ENCODE data around the gene CATSPERE. TPM values are rescaled to one million over a fixed set of nuclear protein-coding genes. Genes with fewer than 3 reads are reported as not detected.
A peak's percentile ranks its signal among the peaks of the same experiment; 100 is the strongest.

Gene CATSPERE, protein sequence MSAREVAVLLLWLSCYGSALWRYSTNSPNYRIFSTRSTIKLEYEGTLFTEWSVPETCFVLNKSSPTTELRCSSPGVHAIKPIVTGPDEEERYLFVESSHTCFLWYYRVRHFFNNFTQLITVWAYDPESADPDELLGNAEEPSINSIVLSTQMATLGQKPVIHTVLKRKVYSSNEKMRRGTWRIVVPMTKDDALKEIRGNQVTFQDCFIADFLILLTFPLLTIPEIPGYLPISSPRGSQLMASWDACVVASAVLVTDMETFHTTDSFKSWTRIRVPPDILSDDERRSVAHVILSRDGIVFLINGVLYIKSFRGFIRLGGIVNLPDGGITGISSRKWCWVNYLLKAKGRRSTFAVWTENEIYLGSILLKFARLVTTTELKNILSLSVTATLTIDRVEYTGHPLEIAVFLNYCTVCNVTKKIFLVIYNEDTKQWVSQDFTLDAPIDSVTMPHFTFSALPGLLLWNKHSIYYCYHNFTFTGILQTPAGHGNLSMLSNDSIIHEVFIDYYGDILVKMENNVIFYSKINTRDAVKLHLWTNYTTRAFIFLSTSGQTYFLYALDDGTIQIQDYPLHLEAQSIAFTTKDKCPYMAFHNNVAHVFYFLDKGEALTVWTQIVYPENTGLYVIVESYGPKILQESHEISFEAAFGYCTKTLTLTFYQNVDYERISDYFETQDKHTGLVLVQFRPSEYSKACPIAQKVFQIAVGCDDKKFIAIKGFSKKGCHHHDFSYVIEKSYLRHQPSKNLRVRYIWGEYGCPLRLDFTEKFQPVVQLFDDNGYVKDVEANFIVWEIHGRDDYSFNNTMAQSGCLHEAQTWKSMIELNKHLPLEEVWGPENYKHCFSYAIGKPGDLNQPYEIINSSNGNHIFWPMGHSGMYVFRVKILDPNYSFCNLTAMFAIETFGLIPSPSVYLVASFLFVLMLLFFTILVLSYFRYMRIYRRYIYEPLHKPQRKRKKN
- total RNA-seq: under 1 TPM in 3 of 4 donors, not detected in 1; 0.49 to 0.58 (median 0.56) TPM

DNA sequence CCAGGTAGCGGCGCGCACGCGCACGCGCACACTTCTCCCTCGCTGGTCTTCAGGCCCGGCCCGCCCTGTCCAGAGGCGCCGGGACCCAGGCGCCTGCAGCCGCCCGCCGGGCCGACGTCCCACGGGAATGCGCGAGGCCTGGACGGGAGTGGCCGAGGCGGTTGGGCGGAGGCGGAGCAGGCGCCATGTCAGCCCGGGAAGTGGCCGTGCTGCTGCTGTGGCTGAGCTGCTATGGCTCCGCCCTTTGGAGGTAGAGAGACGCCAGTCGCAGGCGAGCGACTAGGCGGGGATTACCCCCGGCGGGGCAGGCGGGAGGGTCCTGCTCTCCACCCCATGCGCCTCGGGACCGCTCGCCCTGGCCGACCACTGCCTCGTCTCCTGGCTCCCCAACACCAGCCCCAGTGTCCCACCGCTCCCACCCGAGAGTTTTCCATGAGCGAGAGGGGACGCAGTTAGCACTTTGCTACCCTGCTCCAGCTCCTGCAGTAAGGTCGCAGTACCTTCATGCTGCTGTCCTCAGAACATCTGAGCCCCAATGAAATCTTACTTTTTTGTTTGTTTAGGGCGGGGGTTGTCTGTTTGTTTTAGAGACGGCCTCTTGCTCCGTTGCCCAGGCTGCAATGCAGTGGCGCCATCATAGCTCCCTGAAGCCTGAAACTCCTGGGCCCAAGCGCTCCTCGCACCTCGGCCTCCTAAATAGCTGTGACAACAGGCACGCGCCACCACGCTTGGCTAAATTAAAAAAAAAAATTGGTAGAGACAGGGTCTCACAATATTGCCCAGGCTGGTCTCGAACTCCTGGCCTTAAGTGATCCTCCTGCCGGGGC is at the start of gene CATSPERE:
Gene CATSPERE (plus strand): TSS at position 29 of the 827 bp plus-strand sequence. CDS start 157 bp downstream, at position 186.
- Histone ChIP-seq H3K27ac (peak within 1 kb of the TSS; percentile 77 to 87 (median 82)), H3K4me3 (peak within 1 kb of the TSS; percentile 66 to 73 (median 69)), H3K36me3 (no peaks in the 10 kb centered on the region), H3K27me3 (no peaks in the 10 kb centered on the region), H3K9me3 (no peaks in the 10 kb centered on the region), H3K4me1 (peaks cover 4 to 6% of the 10 kb centered on the region in 2 donors)
- peak in 1 of 2 donors; percentile 59 for TF ChIP-seq POLR2A (IDR thresholded peaks at IDR 0.05)
- TF ChIP-seq, protein P1, sequence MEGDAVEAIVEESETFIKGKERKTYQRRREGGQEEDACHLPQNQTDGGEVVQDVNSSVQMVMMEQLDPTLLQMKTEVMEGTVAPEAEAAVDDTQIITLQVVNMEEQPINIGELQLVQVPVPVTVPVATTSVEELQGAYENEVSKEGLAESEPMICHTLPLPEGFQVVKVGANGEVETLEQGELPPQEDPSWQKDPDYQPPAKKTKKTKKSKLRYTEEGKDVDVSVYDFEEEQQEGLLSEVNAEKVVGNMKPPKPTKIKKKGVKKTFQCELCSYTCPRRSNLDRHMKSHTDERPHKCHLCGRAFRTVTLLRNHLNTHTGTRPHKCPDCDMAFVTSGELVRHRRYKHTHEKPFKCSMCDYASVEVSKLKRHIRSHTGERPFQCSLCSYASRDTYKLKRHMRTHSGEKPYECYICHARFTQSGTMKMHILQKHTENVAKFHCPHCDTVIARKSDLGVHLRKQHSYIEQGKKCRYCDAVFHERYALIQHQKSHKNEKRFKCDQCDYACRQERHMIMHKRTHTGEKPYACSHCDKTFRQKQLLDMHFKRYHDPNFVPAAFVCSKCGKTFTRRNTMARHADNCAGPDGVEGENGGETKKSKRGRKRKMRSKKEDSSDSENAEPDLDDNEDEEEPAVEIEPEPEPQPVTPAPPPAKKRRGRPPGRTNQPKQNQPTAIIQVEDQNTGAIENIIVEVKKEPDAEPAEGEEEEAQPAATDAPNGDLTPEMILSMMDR (IDR thresholded peaks at IDR 0.05 in 4 of 5, conservative IDR thresholded peaks at IDR 0.05 in 1 of 5): no peak
- DNase-seq: peak; percentile 74 to 86
- peak; percentile 94 to 96 for ATAC-seq
- in situ Hi-C loops (cut with MboI; ENCODE audit: low sequenced_read_pairs in 4 of 4) (loop anchor here in 2 of 4 donors (25.0 kb wide), 2 partner anchors 201 to 551 kb away; partner anchors contain the start of gene DESI2 (in 1 of the 2)), intact Hi-C loops (cut with DNase I; ENCODE audit: low total_unique reads) (no loop called here)

DNA sequence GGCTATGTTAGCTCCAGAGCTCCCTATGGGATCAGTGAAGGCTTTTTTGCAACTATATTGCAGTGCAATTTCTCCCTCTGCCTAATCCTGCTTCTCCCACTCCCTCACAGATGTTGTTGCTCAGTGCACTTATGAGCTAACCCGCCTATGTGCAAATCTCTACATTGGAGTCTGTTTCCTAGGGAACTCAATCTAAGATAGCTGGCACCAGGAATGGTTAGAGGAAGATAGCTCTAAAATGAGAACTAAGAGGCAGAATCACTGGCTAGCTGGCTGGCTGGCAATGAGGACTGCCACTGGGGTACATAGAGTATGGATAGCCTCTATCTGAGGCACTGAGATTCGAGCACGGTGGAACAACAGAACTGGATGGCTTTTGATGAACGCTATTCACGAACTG is 48.9 kb upstream of the CATSPERE start:
- ATAC-seq: no peak
- in situ Hi-C loops (cut with MboI; ENCODE audit: low sequenced_read_pairs in 4 of 4): no loop called here

DNA sequence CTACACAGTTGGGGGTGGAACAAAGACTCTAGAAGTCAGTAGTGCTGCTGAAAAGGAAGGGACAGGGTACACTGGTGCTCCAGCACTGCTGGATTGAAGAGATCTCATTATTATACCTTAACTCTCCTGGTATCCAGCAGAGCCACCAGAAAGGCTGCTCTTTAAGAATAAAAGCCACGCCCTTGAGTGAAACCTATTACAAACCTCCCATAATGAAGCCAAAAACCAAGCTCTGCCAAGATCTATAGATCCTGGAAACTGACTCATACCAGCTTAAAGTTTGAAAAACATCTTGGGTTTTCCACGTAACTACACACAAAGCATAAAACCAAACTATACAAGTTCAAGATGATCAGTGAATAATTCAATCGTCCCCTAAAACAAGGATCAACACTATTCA is 47.3 kb upstream of the CATSPERE start:
- H3K4me1 ChIP-seq: no peaks in the 10 kb centered on the region
- no peak overlapping the region for H3K4me3 ChIP-seq
- H3K27ac ChIP-seq: no peak overlapping the region
- intact Hi-C loops (cut with DNase I; ENCODE audit: low total_unique reads) (no loop called here), in situ Hi-C loops (cut with MboI; ENCODE audit: low sequenced_read_pairs in 4 of 4) (no loop called here)
- H3K9me3 ChIP-seq: no peaks in the 10 kb centered on the region
- DNase-seq (no peak), ATAC-seq (no peak)
- peaks cover under 1 to 91% of the 10 kb centered on the region in 2 donors for H3K36me3 ChIP-seq
- no peaks in the 10 kb centered on the region for H3K27me3 ChIP-seq
- TF ChIP-seq, protein P1 (IDR thresholded peaks at IDR 0.05 in 4 of 5, conservative IDR thresholded peaks at IDR 0.05 in 1 of 5): no peak
- no peak for TF ChIP-seq POLR2A (IDR thresholded peaks at IDR 0.05)

More for the DNA sequence above, 48.9 kb upstream of the CATSPERE start:
- no peaks in the 10 kb centered on the region for H3K27me3 ChIP-seq
- no peak for DNase-seq
- intact Hi-C loops (cut with DNase I; ENCODE audit: low total_unique reads): no loop called here
- no peak overlapping the region for H3K27ac ChIP-seq
- H3K4me3 ChIP-seq: no peak overlapping the region
- H3K4me1 ChIP-seq: no peaks in the 10 kb centered on the region
- H3K9me3 ChIP-seq: no peaks in the 10 kb centered on the region
- peaks cover 0 to 76% of the 10 kb centered on the region in 2 donors for H3K36me3 ChIP-seq
- TF ChIP-seq, protein P1 (IDR thresholded peaks at IDR 0.05 in 4 of 5, conservative IDR thresholded peaks at IDR 0.05 in 1 of 5): no peak
- TF ChIP-seq POLR2A (IDR thresholded peaks at IDR 0.05): no peak

DNA sequence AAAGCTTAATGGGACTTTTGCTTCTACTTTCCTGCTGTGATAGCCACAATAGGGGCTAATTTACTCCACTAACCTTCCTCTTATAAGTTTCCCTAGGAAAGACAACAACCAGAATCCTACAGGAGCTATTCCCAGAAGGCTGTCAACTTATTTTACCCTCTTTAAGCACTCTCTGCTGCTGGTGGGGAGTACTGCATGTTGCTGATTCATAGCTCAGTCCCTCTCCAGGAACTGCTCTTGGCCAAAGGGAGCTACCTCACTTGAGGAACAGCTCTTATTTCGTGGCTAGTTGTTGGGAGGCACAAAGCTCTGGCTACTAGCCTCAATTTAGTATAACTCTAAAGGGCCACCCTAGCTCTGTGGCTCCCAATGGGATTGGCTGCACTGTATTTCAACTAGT is 46.5 kb upstream of the CATSPERE start:
- no peaks in the 10 kb centered on the region for H3K27me3 ChIP-seq
- no peak overlapping the region for H3K27ac ChIP-seq
- peaks cover 3 to 87% of the 10 kb centered on the region in 2 donors for H3K36me3 ChIP-seq
- no peak for DNase-seq
- H3K4me3 ChIP-seq: no peak overlapping the region
- intact Hi-C loops (cut with DNase I; ENCODE audit: low total_unique reads) (no loop called here), in situ Hi-C loops (cut with MboI; ENCODE audit: low sequenced_read_pairs in 4 of 4) (no loop called here)
- H3K9me3 ChIP-seq: no peaks in the 10 kb centered on the region
- H3K4me1 ChIP-seq: no peaks in the 10 kb centered on the region
- TF ChIP-seq POLR2A (IDR thresholded peaks at IDR 0.05): no peak
- TF ChIP-seq, protein P1 (IDR thresholded peaks at IDR 0.05 in 4 of 5, conservative IDR thresholded peaks at IDR 0.05 in 1 of 5): no peak
- no peak for ATAC-seq
